NCI-H82 (cell line): ENCODE data around the gene CTTNBP2.

Experiments
- DNase-seq: peaks from one replicate; lab custom pipeline; 2025; lab: John Stamatoyannopoulos, UW

CTTNBP2 gene, protein sequence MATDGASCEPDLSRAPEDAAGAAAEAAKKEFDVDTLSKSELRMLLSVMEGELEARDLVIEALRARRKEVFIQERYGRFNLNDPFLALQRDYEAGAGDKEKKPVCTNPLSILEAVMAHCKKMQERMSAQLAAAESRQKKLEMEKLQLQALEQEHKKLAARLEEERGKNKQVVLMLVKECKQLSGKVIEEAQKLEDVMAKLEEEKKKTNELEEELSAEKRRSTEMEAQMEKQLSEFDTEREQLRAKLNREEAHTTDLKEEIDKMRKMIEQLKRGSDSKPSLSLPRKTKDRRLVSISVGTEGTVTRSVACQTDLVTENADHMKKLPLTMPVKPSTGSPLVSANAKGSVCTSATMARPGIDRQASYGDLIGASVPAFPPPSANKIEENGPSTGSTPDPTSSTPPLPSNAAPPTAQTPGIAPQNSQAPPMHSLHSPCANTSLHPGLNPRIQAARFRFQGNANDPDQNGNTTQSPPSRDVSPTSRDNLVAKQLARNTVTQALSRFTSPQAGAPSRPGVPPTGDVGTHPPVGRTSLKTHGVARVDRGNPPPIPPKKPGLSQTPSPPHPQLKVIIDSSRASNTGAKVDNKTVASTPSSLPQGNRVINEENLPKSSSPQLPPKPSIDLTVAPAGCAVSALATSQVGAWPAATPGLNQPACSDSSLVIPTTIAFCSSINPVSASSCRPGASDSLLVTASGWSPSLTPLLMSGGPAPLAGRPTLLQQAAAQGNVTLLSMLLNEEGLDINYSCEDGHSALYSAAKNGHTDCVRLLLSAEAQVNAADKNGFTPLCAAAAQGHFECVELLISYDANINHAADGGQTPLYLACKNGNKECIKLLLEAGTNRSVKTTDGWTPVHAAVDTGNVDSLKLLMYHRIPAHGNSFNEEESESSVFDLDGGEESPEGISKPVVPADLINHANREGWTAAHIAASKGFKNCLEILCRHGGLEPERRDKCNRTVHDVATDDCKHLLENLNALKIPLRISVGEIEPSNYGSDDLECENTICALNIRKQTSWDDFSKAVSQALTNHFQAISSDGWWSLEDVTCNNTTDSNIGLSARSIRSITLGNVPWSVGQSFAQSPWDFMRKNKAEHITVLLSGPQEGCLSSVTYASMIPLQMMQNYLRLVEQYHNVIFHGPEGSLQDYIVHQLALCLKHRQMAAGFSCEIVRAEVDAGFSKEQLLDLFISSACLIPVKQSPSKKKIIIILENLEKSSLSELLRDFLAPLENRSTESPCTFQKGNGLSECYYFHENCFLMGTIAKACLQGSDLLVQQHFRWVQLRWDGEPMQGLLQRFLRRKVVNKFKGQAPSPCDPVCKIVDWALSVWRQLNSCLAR (N-terminal part only)

GRCh38 chr7:117873310-117874190, at the start of gene CTTNBP2:
Gene CTTNBP2, minus strand, starts transcription at chr7:117873441. Its CDS starts 26 bp downstream, at chr7:117873415.
- peak; percentile 41 for DNase-seq

GRCh38 chr7:117916309-117916708, 43.1 kb upstream of the CTTNBP2 start:
- no peak for DNase-seq

- DNase-seq: no peak
These were observed 39.2 kb upstream of the CTTNBP2 start for GRCh38 chr7:117912421-117912820.

DNA sequence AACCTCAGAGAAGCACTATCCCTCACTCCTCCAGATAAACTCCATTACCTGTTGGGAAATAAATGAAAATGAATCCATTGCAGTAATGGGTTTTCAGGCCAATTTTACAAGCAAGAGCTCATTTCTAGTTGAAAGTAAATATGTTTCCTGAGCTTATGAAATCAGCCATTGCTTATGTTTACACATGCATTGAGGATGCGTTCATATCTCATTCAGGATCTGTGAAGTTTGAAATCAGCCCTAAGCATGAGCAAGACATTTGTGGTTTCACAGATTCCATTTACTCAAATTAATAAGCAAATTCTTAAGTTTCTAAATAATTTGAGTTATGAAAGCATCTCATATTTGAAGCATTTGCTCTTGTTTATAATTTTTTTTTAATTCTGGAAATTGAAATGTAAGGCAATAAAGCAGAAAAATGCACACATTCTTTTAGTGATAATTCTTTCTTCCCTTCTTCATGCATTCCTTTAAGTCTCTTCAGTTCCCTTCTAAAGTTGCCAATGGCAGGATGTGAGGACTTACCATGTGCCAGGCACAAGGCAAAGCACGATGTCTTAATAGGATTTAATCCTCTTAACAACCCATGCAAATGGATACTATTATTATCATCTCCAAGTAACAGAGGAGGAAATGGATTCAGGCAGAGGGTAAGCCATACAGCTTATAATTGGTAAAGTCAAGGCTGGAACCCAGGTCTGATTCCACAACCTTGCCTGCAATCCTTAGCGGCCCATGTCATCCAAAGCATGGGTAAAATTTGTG, 35.0 kb upstream of the CTTNBP2 start:
- DNase-seq: peak; percentile 36

DNA sequence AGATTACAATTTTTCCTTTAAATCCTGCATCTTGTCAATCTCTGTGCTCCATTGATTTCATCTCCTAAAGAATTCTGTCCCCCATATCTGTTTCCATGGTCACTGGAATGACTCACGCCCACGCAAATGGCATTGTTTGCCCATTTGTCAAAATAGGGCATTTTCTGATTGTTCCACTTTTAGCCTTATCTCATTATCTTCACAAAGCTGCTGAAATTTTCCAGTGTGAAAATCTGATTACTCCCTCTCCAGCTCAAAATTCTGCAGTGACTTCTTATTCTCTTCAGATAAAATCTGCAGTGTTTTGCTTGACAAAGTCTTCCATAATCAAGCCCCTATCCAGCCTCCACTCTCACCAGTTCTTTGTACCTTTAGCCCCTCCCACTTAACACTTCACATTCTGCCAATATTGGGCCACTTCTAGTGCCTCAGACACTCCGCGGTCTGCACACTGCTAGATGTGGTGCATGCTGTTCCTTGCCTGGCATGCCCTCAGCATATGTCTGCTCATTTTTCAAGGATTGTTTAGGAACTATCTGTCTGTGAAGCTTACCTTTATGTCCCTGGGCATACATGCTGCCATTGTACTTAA, 33.9 kb upstream of the CTTNBP2 start:
- DNase-seq: peak; percentile 3

GRCh38 chr7:117902314-117902889, 29.2 kb upstream of the CTTNBP2 start:
- no peak for DNase-seq

GRCh38 chr7:117901089-117901797, 28.0 kb upstream of the CTTNBP2 start:
- no peak for DNase-seq

GRCh38 chr7:117896339-117896738, 23.1 kb upstream of the CTTNBP2 start:
- DNase-seq: no peak

DNA sequence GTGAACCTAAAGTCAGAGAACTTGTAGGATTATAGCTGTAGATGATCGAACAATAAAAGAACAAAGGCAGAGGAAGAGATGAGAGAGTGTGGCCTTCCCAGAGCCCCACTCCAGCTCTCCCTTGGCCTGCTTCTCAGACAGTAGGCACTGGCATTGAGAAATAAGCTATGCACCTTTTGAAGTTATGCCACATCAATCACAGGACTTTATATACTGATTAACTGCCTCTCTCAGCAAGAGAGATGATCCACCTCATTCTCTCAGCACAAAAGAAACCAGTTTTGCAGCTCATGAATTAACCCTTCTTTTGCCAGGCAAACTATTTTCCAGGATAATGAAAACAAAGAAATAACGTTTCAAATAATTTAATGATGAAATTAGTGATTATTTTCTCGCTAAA, 22.0 kb upstream of the CTTNBP2 start:
- DNase-seq: no peak

- no peak for DNase-seq
These were observed 20.8 kb upstream of the CTTNBP2 start for GRCh38 chr7:117894037-117894436.

- no peak for DNase-seq
These were observed 19.6 kb upstream of the CTTNBP2 start for GRCh38 chr7:117892821-117893220.

DNA sequence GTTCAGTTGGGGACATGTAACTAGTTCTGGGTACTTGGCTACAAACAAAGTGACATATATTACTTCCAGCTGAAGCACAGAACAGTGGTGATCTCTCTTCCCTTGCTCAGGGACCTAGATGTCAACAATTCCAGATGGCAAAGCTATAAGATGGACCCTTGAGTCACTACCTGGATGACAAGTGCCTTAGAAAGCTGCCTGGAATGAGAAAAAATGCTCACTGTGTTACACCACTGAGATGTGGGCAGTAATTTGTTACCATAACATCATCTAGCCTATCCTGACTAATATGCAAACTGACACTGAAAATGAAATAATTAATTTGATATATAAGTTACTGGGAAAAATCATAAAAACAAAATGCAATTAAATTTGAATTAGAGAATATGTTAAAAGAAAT, 16.4 kb upstream of the CTTNBP2 start:
- DNase-seq: no peak

DNA sequence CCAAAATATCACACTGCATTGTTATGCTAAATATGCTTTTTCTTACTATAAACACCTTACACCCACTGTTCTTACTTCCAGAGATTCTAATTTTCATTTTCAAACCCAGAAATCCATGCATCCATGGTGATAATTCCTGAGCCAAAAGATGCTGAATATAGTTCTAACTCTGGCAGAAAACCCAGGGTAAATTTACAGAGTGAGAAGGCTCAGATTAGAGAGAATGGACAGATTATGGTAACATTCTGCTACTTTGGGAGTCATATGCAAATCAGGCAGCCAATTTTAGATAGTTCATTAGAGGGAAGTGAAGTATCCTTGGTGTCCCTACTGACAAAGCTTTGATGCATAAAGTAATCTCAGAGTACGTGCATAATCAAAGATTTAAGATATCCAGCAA, 15.4 kb upstream of the CTTNBP2 start:
- no peak for DNase-seq

DNA sequence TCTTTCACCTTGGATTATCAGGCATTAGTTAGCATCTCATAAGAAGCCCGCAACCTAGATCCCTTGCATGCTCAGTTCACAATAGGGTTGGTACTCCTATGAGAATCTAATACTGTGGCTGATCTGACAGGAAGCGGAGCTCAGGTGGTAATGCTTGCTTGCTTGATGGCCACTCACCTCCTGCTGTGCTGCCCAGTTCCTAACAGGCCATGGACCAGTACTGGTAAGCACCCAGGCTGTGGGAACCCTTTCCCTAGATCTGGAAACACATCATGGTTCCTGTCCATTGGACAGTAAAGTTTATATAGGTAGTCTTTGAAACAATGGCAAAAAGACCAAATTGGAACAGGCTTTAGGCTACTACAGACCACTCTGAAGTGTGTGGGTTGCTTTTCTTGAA, 9.4 kb upstream of the CTTNBP2 start:
- no peak for DNase-seq

GRCh38 chr7:117876761-117877160, 3.5 kb upstream of the CTTNBP2 start:
- DNase-seq: no peak

GRCh38 chr7:117875566-117875965, 2.3 kb upstream of the CTTNBP2 start:
- no peak for DNase-seq

GRCh38 chr7:117874191-117874700, 1.0 kb upstream of the CTTNBP2 start:
- no peak for DNase-seq

DNA sequence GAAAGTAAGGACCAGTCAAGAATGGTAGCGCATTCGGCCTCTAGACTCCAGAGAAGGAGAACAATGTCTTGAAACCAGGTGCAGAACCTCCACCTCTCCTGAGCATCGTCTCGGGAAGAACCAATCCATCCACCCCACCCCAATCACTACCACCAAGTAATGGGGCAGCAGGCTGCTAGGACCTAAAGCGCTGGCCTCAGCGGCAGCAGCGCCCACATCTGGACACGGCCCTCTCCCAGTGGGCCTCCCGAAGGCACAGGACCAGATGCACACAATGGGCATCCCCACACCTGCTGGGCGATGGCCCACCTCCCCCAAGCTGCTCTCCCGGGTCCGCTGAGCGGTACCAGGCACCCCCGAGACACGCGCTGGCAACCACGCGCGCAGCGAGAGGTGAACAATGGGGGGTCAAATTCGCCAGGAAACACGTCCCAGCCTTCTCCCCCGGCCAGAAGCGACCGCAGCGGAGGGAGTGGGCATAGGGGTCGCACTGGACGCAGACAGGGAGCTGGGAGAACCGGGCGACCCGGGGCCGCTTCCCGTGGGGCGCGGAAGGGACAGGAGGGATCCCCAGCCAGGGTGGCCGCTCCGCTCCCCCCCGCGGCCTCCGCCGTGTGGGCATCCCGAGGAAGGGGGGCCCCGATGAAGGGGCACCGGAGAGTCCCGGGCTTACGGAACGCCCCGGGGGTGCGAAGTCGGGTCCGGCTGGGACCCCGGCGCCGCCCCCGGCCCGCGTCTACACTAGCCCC, 506 bp downstream of the CTTNBP2 start:
- DNase-seq: no peak
